Vagina (tissue), 2 donors: ENCODE measurements around the gene GOLGA6C. TPM values are rescaled to one million over a fixed set of nuclear protein-coding genes. Genes with fewer than 3 reads are reported as not detected.
"Not testable (repeated sequence)": the region's sequence is repeated elsewhere in the genome, so short reads cannot be mapped to it uniquely, and the experiment has no call there.

Source experiments
- DNase-seq, 2 donors: peaks; one replicate each; pipeline ENCODE4 v3.0.0-alpha.2; 2017; ENCODE audit errors: extremely low spot score in 2 of 2
- H3K27ac ChIP-seq: fragments of 200-600 bp; sonication (generic); one replicate; pipeline ENCODE4 v1.5.1; 2019
- H3K27me3 ChIP-seq: fragments of 200-600 bp; sonication (generic); one replicate; pipeline ENCODE4 v1.5.1; 2019
- H3K36me3 ChIP-seq, 2 donors: fragments of 200-600 bp; sonication (generic); one replicate each; pipeline ENCODE4 v1.5.1; 2017 to 2019
- H3K4me1 ChIP-seq: fragments of 200-600 bp; sonication (generic); one replicate; pipeline ENCODE4 v1.5.1; 2019
- H3K4me3 ChIP-seq, 2 donors: fragments of 200-600 bp; sonication (generic); 1 replicate in 1 of 2; 2 replicates in 1 of 2; pipeline ENCODE4 v1.5.1; 2016 to 2019
- H3K9me3 ChIP-seq: fragments of 200-600 bp; sonication (generic); one replicate; pipeline ENCODE4 v1.5.1; 2019
- POLR2A ChIP-seq, 2 donors: fragments of 450-650 bp; IDR thresholded peaks; one replicate each; pipeline ENCODE4 v1.6.1; 2017; ENCODE audit warnings: antibody characterized with exemption in 2 of 2, mild to moderate bottlenecking in 2 of 2, moderate library complexity in 2 of 2
- POLR2AphosphoS5 ChIP-seq, 2 donors: sonication (generic); formaldehyde crosslinking; IDR thresholded peaks; one replicate each; pipeline ENCODE4 v1.9.0; 2017; ENCODE audit warnings: antibody characterized with exemption in 2 of 2, mild to moderate bottlenecking in 2 of 2, low read depth in 1 of 2; ENCODE audit not compliant: insufficient read depth in 1 of 2
- intact Hi-C: fragments of 100-400 bp; cut with DNase I; formaldehyde crosslinking; loops from one replicate; pipeline ENCODE4 v1.15.1; 2023
- total RNA-seq: library from RNA; depleted of rRNA; stranded (reverse); fragments of >200 nt; gene quantifications from one replicate; pipeline ENCODE4 v1.2.3, GENCODE V29; 2016
- TF ChIP-seq, protein P1 (sequence below), 3 experiments: fragments of 450-650 bp in 2 of 3; fragments of 200-600 bp in 1 of 3; sonication (generic) in 1 of 3; IDR thresholded peaks; one replicate each; pipeline ENCODE4 v1.5.1; 2017 to 2019; ENCODE audit warnings: antibody characterized with exemption in 3 of 3, mild to moderate bottlenecking in 2 of 3, moderate library complexity in 2 of 3

GOLGA6C gene
- total RNA-seq, 1 donor from 2014 or later, result not detected

DNA sequence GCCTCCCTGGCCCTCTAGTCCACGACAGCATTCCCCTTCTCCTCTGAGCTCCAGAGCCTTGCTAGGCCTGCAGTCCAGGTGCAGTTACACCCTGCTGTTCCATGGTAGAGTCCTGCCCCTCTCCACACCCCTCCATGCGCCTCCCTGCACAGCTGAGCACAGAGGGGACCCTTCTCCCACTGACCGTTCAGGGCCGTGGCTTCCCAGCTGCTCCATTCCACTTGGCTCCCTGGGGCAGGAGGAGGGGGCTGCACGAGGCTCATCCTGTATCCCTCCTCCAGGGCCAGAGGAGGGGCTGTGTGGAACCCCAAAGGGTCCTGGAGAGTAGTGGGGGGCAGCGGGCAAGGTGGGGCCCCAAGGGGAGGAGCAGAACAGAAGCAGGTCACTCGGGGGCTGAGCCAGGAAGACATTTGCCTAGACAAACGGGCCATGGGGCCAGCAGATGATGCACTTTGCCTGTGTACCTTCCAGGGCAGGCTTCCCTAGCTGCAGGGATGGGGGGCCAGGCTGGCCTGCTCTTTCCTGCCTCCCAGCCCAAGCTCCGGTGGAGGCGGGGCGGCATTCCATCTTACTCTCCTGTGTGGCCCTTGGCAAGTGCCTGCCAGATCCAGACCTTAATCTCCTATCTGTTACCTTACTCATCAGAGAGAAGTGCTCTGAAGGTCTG is 20.7 kb upstream of the GOLGA6C start:
- Histone ChIP-seq H3K4me1 (no peaks in the 10 kb centered on the region), H3K36me3 (no peaks in the 10 kb centered on the region), H3K9me3 (no peaks in the 10 kb centered on the region), H3K27me3 (no peaks in the 10 kb centered on the region), H3K4me3 (no peak overlapping the region), H3K27ac (no peak overlapping the region)
- TF ChIP-seq POLR2A (IDR thresholded peaks at IDR 0.05), result no peak
- TF ChIP-seq, protein P1, sequence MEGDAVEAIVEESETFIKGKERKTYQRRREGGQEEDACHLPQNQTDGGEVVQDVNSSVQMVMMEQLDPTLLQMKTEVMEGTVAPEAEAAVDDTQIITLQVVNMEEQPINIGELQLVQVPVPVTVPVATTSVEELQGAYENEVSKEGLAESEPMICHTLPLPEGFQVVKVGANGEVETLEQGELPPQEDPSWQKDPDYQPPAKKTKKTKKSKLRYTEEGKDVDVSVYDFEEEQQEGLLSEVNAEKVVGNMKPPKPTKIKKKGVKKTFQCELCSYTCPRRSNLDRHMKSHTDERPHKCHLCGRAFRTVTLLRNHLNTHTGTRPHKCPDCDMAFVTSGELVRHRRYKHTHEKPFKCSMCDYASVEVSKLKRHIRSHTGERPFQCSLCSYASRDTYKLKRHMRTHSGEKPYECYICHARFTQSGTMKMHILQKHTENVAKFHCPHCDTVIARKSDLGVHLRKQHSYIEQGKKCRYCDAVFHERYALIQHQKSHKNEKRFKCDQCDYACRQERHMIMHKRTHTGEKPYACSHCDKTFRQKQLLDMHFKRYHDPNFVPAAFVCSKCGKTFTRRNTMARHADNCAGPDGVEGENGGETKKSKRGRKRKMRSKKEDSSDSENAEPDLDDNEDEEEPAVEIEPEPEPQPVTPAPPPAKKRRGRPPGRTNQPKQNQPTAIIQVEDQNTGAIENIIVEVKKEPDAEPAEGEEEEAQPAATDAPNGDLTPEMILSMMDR (IDR thresholded peaks at IDR 0.05), result no peak
- intact Hi-C loops, result loop anchor here (10.0 kb wide), 1 partner anchor 87 kb away; no protein-coding TSS in a partner anchor
- no peak for DNase-seq

DNA sequence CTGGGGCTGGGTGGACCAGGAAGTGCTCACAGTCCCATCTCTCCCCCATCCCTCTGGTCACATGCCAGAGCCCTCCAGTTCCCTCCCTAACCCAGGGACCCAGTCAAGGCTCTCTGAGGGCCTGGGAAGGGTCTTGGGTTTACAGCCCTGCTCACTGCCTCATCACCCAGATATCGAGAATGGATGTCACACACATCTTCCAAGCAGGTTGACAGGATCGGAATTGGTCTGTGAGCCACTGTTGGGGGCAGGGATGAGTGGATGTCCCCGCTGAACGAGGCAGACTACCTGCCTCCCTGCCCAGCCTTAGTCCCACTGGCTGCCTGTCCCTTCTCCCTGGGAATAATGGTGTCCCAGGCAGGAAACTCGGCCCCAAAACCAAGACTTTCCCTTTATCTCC is 20.0 kb upstream of the GOLGA6C start:
- DNase-seq, result no peak
- no peak overlapping the region for H3K4me3 ChIP-seq
- no peaks in the 10 kb centered on the region for H3K36me3 ChIP-seq
- no peaks in the 10 kb centered on the region for H3K4me1 ChIP-seq
- H3K27me3 ChIP-seq, result no peaks in the 10 kb centered on the region
- no peaks in the 10 kb centered on the region for H3K9me3 ChIP-seq
- H3K27ac ChIP-seq, result no peak overlapping the region
- intact Hi-C loops, result loop anchor here (10.0 kb wide), 1 partner anchor 87 kb away; no protein-coding TSS in a partner anchor
- no peak for TF ChIP-seq POLR2AphosphoS5 (IDR thresholded peaks at IDR 0.05; ENCODE audit: insufficient read depth in 1 of 2, low read depth in 1 of 2)
- TF ChIP-seq POLR2A (IDR thresholded peaks at IDR 0.05), result no peak
- TF ChIP-seq, protein P1 (IDR thresholded peaks at IDR 0.05), result no peak

DNA sequence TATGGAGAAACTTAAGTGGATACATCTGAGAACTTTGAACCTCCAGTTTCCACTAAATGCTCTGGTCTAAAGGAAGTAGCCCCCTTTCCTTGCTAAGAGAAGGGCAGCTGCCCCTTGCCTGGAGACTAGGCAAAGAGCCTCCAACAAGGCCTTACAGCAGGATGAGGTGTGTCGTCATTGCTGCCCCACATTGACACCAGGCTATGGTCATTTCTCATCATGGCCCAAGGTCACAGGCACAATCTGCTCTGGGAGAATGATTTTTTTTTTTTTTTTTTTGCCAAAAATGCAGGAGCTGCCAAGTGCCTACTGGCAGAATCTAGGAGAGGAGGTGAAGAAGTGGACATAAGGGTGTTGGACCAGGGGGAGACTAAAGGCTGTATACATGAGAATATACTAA is 12.4 kb upstream of the GOLGA6C start:
- intact Hi-C loops, H3K36me3 ChIP-seq, H3K9me3 ChIP-seq, H3K27ac ChIP-seq, H3K27me3 ChIP-seq, H3K4me3 ChIP-seq, H3K4me1 ChIP-seq, DNase-seq: not testable (repeated sequence)

DNA sequence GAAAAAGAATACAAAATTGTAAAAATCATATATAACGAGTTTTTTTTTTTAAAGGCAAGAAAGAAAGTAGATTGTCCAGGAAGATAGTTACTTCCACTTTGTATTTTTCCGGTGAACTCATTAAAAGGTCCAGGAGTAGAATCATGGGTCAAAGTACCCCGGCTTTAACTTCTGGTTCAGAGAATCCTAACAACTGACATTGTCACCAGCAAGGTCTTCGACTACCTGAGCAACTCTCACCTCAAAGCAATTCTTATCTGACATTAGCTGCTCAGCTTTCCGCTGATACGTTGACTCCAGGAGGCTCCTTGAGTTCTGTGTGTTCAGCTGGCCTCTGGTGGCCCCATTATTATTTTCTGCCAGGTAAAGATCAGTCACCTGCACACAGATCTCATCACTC is 9.1 kb upstream of the GOLGA6C start:
- H3K36me3 ChIP-seq, DNase-seq, intact Hi-C loops, H3K27me3 ChIP-seq, H3K4me1 ChIP-seq, H3K9me3 ChIP-seq, H3K27ac ChIP-seq, H3K4me3 ChIP-seq: not testable (repeated sequence)

DNA sequence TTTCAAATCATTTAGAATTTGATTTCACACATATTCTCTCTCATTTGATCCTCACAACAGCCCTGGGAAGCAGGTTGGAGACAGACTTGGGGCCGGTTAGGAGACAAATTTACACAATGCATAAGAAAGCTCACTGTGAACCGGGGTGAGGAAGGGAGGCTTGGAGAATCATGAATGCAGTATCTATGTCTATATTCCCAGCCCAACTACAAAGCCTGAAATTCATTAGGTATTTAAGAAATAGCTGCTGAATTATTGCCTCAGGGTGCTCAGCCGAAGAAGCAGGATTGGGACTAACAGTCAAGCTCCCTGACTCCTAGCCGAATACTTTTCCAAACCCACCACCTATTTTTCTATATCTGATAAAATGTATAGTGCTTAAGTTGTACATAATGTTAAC is 8.4 kb upstream of the GOLGA6C start:
- no peaks in the 10 kb centered on the region for H3K27me3 ChIP-seq
- TF ChIP-seq POLR2AphosphoS5 (IDR thresholded peaks at IDR 0.05; ENCODE audit: insufficient read depth in 1 of 2, low read depth in 1 of 2), result no peak
- no peak for TF ChIP-seq POLR2A (IDR thresholded peaks at IDR 0.05)
- TF ChIP-seq, protein P1 (IDR thresholded peaks at IDR 0.05), result no peak
- H3K4me3 ChIP-seq, result no peak overlapping the region
- H3K9me3 ChIP-seq, result no peaks in the 10 kb centered on the region
- intact Hi-C loops, result no loop called here
- no peak for DNase-seq
- no peaks in the 10 kb centered on the region for H3K4me1 ChIP-seq
- no peaks in the 10 kb centered on the region for H3K36me3 ChIP-seq
- H3K27ac ChIP-seq, result no peak overlapping the region

DNA sequence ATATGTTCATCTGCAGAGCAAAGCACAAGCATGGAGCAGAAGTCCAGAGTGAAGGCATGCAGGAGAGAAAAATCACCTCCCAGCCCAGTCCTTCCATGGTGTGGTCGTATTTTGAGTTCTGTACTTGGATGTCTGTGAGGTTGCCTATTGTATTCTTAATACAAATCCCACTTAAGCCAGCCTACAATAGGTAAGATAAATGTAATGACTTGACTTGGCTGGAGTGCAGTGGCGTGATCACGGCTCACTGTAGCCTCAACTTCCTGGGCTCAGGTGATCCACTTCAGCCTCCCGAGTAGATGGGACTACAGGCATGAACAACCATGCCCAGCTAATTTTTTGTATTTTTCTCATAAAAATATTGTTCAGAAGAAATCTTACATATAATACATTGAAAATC is 6.8 kb upstream of the GOLGA6C start:
- H3K9me3 ChIP-seq, H3K27ac ChIP-seq, H3K27me3 ChIP-seq, intact Hi-C loops, DNase-seq, H3K36me3 ChIP-seq, H3K4me3 ChIP-seq, H3K4me1 ChIP-seq: not testable (repeated sequence)

DNA sequence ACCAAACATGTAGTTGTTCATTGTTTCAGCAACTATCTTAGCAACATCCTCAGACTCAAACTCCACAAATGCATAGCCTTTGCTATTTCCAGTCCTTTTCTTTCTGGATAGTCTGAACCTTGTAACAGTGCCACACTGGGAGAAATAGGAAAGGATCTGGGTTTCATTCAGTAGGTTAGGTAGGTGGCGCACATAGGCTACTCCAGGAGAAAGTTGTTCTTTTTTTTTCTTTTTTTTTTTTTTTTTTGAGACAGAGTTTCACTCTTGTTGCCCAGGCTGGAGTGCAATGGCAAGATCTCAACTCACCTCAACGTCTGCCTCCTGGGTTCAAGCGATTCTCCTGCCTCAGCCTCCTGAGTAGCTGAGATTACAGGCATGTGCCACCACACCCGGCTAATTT is 5.8 kb upstream of the GOLGA6C start:
- H3K4me1 ChIP-seq, H3K4me3 ChIP-seq, DNase-seq, H3K27ac ChIP-seq, intact Hi-C loops, H3K27me3 ChIP-seq, H3K36me3 ChIP-seq, H3K9me3 ChIP-seq: not testable (repeated sequence)

DNA sequence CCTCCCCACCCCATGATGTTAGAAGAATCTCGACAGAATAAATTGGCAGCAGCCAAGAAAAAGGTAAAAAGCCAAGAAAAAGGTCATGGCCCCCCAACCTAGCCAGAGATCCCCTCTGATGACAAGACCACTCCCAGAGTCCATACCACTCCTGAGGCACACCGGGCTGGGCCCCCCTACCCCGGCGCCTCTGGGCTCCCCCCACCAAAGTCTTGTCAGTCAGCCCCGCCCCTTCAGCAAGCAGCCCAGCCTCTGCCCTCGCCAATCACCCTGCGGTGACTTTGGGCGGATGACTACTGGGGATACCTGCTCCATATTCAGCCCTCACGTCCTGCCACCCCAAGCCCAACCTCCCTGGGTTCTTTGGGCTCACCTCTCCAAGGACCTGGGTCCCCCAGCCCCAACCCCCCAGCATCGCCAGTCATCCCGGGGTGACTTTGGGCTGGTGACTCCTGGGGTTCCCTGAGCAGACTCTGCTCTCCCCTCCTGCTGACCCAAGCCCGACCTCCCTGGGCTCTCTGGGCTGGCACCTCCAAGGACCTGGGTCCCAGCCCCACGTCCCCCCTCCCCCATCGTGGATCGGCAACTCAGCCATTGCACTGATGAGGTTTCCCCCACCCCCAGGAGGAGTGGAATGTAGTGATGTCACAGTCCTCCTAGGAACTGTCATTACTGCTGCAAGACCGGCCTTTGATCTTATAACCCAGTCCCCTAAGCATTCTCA is 648 bp downstream of the GOLGA6C start:
- H3K4me3 ChIP-seq, H3K36me3 ChIP-seq, H3K27me3 ChIP-seq, H3K4me1 ChIP-seq, DNase-seq, H3K27ac ChIP-seq, H3K9me3 ChIP-seq, intact Hi-C loops: not testable (repeated sequence)

DNA sequence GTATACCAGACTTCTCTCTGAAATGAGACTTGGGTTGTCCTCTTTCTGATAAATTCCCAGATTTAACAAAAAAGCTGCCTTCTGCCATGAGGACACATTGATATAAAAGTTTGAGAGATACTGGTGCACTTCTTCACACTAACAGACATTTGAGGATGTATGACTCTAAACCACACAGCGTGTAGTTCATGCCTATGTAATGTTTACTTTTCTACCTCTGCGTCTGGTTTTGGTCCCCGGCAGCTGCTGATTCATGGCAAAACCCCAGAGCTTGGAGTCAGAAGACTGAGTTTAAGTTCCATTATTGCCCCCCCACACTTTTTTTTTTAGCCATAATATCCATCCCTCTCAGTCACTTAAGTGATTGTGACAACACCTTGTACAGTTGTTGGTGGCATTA is 1.7 kb downstream of the GOLGA6C start:
- H3K36me3 ChIP-seq, intact Hi-C loops, H3K27me3 ChIP-seq, H3K27ac ChIP-seq, DNase-seq, H3K4me3 ChIP-seq, H3K4me1 ChIP-seq, H3K9me3 ChIP-seq: not testable (repeated sequence)

DNA sequence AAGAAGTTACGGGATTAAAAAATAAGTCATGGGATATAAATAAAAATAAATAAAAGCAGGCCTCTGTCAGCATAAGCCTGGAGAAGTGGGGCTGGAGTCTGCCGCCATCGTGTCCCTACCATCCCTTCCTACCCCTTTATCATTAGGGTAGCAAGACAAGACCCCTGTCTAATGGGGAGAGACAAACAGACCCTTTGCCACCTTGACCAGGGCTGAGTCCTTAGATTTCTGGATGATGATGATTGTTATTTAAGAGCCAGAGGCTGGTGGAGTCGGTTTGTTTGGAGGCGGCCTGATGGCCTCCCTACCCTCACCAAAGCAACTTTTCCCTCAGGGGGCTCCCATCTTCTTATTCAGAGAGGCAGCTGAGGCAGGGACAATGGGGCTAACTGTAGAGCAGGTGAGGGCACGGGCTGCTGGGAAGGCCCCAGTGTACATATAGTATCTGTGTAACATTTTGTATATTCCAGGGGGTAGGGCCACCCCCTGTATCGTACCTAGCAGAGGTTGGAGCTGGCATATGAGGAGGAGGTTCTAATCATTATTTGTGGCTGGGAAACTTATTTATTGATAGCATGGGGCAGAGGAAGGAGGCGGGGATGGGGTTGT is 15.7 kb downstream of the GOLGA6C start:
- H3K36me3 ChIP-seq, H3K27me3 ChIP-seq, intact Hi-C loops, H3K4me3 ChIP-seq, DNase-seq, H3K9me3 ChIP-seq, H3K27ac ChIP-seq, H3K4me1 ChIP-seq: not testable (repeated sequence)
